Skeletal muscle satellite cell (primary cell): ENCODE results near the gene KRT2.
A peak's percentile ranks its signal among the peaks of the same experiment; 100 is the strongest.

Experiments used
- H3K27me3 ChIP-seq: 2 replicates; pipeline ENCODE4 v1.7.0; 2013; ENCODE audit warnings: low read length; ENCODE audit not compliant: control insufficient read depth, insufficient read depth
- H3K36me3 ChIP-seq: 2 replicates; pipeline ENCODE4 v1.7.0; 2013; ENCODE audit warnings: mild to moderate bottlenecking, control low read depth, low read length; ENCODE audit not compliant: insufficient read depth
- H3K4me1 ChIP-seq: 2 replicates; pipeline ENCODE4 v1.7.0; 2013; ENCODE audit warnings: low read length; ENCODE audit not compliant: control insufficient read depth, insufficient read depth
- H3K4me2 ChIP-seq: 2 replicates; pipeline ENCODE4 v1.7.0; 2013; ENCODE audit warnings: mild to moderate bottlenecking, low read length
- H3K4me3 ChIP-seq: 2 replicates; pipeline ENCODE4 v1.7.0; 2013; ENCODE audit warnings: low read length
- H3K9ac ChIP-seq: 2 replicates; pipeline ENCODE4 v1.7.0; 2013; ENCODE audit warnings: mild to moderate bottlenecking, low read depth, low read length, moderate library complexity
- H3K9me3 ChIP-seq: replicated peaks from 2 replicates; pipeline ENCODE4 v1.7.0; 2013; ENCODE audit warnings: mild to moderate bottlenecking, control low read depth, low read length

Gene KRT2

DNA sequence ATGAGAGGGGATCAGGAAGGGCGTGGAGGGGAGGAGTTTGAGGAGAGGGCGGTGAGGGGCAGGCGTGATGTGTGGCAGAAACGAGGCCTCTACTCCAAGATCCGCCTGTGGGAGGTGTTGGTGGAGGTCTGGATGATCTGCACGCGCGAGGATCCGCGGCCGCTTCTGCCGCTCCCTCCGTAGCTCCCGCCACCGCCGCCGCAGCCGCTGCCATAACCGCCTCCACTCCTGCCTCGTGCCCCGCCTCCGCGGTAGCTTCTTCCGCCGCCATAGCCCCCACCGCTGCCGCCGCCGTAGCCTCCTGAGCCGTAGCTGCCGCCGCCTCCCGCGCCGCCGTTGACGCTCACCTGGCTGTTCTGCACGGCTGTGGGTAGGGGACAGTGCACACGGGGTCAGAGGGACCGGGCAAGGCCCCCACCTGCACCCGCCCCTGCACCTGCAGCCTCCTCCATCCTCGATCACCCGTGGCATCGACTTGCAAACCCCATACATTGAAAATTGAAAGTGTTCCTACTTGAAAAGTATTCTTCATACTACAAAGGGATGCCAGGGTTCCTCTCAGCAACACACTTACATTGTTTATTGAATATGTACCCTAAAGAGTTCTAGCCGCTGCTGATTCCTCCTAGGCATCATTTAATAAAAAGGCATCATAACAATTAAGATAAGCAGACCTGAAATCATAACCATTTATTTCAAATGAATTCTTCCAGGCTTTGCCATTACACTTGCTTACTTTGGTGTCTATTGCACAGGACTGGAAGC is 39.2 kb upstream of the KRT2 start:
- Histone ChIP-seq H3K9ac (no peak overlapping the region), H3K4me1 (no peaks in the 10 kb centered on the region), H3K27me3 (peaks cover 76% of the 10 kb centered on the region), H3K9me3 (no peaks in the 10 kb centered on the region), H3K4me3 (no peak overlapping the region), H3K36me3 (no peaks in the 10 kb centered on the region), H3K4me2 (peak overlapping the region; percentile 19)

DNA sequence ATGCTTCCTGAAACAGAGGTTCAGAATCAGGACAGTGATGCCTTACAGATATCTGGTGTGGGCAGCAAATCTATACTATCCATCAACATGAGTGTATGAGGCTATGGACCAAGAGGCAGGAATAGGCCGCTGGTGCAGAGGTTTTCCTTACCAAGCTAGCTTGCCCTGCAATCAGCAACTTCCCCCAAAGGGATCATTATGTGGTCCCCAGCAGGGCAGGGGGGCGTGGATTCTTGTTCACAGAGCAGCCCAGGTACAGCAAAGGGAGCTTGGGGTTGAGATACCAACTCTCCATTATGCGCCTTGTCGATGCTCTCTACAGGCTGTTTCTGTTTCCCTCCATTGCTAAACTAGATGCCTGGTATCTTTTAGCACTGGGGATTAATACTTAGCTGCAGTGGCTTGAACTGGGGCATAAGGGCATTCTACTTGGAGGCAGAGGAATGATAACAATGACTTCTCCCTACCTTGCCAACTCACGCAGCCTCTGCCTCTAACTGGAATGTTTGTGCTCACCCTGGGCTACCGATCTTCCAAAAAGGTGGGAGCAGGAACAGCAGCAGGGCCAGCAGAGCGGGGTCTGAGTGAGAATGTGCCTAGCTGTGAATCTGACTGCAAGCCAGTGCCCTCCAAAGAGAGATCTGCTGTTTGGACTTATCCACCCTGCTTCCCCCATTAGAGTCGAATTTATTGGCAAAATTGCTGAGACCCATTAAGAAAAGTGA is 38.5 kb upstream of the KRT2 start:
- Histone ChIP-seq H3K36me3 (no peaks in the 10 kb centered on the region), H3K4me1 (no peaks in the 10 kb centered on the region), H3K27me3 (peaks cover 81% of the 10 kb centered on the region), H3K9me3 (no peaks in the 10 kb centered on the region), H3K9ac (no peak overlapping the region), H3K4me3 (no peak overlapping the region), H3K4me2 (no peak overlapping the region)

DNA sequence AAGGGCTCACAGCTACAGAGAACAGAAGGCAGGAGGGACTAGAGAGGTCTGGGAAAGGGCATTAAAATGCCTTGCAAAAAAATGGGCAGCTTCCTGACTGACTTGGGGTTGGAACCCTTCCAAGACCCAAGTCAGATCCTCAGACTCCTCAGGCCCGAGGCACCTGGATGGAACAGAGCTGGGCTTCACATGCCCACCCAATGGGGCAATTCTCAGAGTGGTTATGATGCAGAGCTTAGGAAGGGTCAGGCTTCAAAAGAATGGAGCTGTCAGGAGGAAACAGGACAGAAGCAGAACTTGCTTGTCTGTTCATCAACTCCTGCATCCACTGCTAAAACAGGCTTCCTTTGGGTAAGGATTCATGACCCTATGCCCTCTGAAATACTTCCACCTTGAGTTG is 37.9 kb upstream of the KRT2 start:
- Histone ChIP-seq H3K27me3 (peaks cover 79% of the 10 kb centered on the region), H3K36me3 (no peaks in the 10 kb centered on the region), H3K9me3 (no peaks in the 10 kb centered on the region), H3K9ac (no peak overlapping the region), H3K4me3 (no peak overlapping the region), H3K4me1 (no peaks in the 10 kb centered on the region), H3K4me2 (no peak overlapping the region)

DNA sequence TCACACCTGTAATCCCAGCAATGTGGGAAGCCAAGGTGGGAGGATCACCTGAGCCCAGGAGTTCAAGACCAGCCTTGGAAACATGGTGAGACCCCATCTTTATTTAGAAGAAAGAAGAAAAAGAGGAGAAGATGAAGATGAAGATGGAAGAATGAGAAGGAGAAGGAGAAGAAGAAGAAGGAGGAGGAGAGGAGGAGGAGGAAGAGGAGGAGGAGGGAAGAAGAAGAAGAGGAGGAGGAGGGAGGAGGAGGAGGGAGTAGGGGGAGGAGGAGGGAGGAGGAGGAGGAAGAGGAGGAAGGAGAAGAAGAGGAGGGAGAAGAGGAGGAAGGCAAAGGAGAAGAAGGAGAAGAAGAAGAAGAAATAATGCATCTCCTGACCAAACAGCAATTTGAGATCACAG is 37.2 kb upstream of the KRT2 start:
- Histone ChIP-seq H3K4me3 (no peak overlapping the region), H3K4me2 (no peak overlapping the region), H3K9ac (no peak overlapping the region), H3K36me3 (no peaks in the 10 kb centered on the region), H3K4me1 (no peaks in the 10 kb centered on the region), H3K9me3 (no peaks in the 10 kb centered on the region), H3K27me3 (peaks cover 79% of the 10 kb centered on the region)

DNA sequence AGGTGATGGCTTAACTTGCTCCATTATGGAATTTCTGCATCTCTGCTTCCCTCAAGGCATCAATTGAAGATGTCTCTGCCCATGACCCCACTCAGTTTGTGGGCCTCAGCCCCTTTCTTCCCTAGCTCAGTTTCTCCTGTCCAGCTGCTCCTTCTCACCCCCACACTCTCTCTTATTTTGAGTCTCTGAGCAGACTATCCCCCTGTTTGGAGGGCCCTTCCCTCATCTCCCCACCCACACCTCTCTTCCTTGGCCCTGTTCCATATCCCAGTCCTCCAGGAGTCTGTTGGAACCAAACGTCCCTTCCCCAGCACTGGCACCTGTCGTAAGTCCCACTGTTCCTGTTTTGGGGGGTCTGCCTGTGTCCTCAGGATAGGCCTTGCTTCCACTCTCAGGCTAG is 36.5 kb upstream of the KRT2 start:
- H3K9me3 ChIP-seq: no peaks in the 10 kb centered on the region
- H3K4me2 ChIP-seq: no peak overlapping the region
- no peak overlapping the region for H3K9ac ChIP-seq
- peaks cover 87% of the 10 kb centered on the region for H3K27me3 ChIP-seq
- H3K4me3 ChIP-seq: no peak overlapping the region
- no peaks in the 10 kb centered on the region for H3K36me3 ChIP-seq
- H3K4me1 ChIP-seq: no peaks in the 10 kb centered on the region

DNA sequence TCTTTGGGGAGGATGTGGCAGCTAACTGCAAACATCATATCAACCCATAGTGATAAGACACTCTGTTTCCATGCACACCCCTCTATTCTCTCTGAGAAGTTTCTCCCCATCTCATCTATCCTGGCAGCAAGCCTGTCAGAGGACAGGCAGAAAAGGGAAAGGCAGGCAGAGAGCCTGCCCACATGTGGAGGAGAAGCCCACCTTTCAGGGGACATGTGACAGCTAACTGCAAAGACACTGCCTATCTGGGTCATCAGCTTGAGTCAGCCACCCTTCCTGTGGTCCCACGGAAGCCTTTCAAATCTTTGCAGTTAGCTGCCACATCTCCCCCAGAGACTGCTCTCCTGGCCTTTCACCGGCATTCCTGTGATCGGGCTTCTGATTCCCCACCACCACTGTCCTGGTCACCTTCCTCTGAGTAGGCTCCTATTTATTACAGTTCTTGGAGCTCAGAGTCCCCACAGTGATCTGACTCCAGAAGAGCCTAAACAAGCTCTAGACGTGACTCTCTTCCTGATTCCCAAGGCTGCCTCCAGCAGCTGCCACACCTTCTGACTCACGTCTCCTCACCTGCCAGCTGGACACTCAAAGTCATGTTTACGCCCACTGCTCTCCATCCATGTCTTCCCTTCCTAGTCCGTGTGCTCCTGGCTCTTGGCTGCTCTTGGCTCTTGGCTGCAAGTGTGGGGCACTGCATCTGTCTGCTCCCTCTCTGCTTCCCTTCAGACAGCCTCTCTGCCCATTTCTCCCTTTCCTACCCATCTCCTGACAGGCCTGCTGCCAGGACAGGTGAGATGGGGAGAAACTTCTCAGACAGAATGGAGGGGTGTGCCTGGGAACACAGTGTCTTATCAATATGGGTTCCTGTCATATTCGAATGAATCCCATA is 35.7 kb upstream of the KRT2 start:
- H3K4me1 ChIP-seq: no peaks in the 10 kb centered on the region
- H3K4me3 ChIP-seq: no peak overlapping the region
- no peak overlapping the region for H3K9ac ChIP-seq
- no peaks in the 10 kb centered on the region for H3K36me3 ChIP-seq
- no peak overlapping the region for H3K4me2 ChIP-seq
- H3K27me3 ChIP-seq: peaks cover 86% of the 10 kb centered on the region
- no peaks in the 10 kb centered on the region for H3K9me3 ChIP-seq

DNA sequence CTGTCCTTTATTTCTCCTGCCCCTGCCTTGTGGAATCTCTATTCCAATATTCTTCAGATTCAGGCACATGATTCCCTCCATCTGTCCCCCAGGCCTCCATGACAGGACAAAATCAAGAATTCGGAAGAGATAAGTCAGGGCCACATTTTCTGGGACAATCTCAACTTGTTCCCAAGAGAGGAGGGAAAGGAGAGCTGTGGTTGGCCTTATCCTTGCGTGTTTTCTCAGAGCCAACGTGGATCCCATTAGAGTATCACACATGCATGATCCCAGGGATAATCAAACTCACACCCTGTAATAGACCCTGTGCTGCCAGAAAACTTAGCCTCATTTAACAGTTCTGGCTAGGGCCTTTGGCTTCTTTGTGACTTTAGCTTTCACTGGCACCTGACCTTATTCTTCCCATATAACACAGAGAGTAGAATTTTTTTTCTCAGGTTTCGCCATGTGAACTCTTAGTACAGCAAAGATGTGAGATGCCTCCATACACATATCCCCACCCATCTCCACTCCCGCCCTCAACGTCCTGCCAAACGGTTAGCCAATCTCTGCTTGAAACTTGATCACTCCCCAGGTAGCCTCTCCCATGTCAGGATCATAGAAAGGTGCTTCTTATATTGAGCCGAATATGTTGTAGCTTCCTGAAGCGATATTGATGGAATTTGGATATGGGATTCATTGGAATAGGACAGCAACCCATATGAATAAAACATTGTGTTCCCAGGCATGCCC is 34.9 kb upstream of the KRT2 start:
- Histone ChIP-seq H3K4me3 (no peak overlapping the region), H3K9ac (no peak overlapping the region), H3K4me2 (no peak overlapping the region), H3K4me1 (no peaks in the 10 kb centered on the region), H3K9me3 (no peaks in the 10 kb centered on the region), H3K27me3 (peaks cover 86% of the 10 kb centered on the region), H3K36me3 (no peaks in the 10 kb centered on the region)

DNA sequence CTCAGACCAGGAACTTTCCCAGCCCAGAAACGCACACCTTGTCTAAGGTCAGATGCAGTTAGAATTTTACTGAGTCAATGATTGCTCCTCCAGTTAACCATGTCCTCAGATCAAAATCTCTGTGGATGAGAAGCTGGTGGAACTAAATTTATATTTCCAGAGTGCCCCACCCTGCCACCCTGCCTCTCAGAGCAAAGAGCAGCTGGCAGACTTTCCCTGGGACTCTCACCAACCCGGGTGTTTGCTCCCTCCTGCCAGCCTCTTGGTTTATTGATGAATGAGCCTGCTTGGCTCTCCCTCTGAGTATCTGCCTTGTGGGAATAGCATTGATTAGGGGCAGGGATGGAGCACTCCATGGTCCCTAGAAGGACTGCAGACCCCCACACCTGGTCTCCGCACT is 34.1 kb upstream of the KRT2 start:
- Histone ChIP-seq H3K36me3 (no peaks in the 10 kb centered on the region), H3K27me3 (peaks cover 82% of the 10 kb centered on the region), H3K4me1 (no peaks in the 10 kb centered on the region), H3K9me3 (no peaks in the 10 kb centered on the region), H3K9ac (no peak overlapping the region), H3K4me2 (no peak overlapping the region), H3K4me3 (no peak overlapping the region)

DNA sequence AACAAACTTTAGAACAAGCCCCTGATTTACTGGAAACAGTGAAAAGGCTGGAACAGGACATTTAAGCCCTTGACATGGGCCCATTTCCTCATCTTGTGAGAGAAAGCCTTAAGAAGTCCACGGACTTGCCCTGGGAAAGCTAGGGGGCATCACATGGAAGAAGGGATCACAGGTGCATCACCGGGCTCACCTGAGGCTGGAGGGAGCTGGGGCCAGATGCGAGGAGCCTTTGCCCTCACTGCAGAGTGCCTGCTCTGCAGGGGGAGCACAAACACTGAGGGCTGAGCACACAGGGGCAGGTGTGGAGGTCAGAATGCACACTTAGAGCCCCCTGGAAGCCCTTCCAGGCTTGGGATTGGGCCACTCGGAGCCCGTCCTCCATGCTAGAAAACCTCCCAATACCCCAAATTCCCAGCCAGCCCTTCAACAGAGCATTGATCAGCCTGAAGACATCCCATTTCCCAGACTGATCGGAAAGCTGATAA is 33.4 kb upstream of the KRT2 start:
- H3K9me3 ChIP-seq: no peaks in the 10 kb centered on the region
- peaks cover 82% of the 10 kb centered on the region for H3K27me3 ChIP-seq
- no peaks in the 10 kb centered on the region for H3K36me3 ChIP-seq
- H3K4me2 ChIP-seq: no peak overlapping the region
- no peaks in the 10 kb centered on the region for H3K4me1 ChIP-seq
- no peak overlapping the region for H3K4me3 ChIP-seq
- H3K9ac ChIP-seq: no peak overlapping the region

DNA sequence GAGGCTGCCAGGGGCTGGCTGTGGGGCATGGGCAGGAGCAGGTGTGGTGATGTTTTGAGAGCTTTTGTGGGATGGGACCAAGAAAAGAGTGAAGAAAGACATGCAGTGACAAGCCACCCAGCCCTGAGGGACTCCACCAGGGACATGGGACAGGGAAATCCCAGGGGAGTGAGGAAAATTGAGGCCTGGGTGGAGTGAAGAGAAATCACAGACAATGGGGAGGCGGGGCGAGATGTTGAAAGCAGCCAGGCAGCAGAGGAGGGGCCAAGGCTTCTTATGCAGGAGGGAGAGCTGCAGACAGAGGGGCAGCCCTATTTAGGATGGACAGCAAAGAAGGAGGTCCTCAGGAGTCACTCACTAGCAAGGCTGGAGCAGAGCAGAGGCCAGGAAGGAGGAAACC is 32.4 kb upstream of the KRT2 start:
- no peaks in the 10 kb centered on the region for H3K36me3 ChIP-seq
- no peak overlapping the region for H3K9ac ChIP-seq
- no peak overlapping the region for H3K4me3 ChIP-seq
- no peaks in the 10 kb centered on the region for H3K9me3 ChIP-seq
- no peak overlapping the region for H3K4me2 ChIP-seq
- peaks cover 80% of the 10 kb centered on the region for H3K27me3 ChIP-seq
- no peaks in the 10 kb centered on the region for H3K4me1 ChIP-seq
